Activated CD4-positive, alpha-beta T cell treated with anti-CD3 and anti-CD28 coated beads, Interleukin-10, Interleukin-2, amounts not matched to agents 100 ng/mL and 50 ng/mL, durations not matched to agents 16 hours and 8 hours (primary cell): ENCODE results near the gene ZSCAN4.

Source experiments
- DNase-seq: peaks from one replicate; pipeline ENCODE4 v3.0.0-alpha.2; 2020

ZSCAN4 gene

DNA sequence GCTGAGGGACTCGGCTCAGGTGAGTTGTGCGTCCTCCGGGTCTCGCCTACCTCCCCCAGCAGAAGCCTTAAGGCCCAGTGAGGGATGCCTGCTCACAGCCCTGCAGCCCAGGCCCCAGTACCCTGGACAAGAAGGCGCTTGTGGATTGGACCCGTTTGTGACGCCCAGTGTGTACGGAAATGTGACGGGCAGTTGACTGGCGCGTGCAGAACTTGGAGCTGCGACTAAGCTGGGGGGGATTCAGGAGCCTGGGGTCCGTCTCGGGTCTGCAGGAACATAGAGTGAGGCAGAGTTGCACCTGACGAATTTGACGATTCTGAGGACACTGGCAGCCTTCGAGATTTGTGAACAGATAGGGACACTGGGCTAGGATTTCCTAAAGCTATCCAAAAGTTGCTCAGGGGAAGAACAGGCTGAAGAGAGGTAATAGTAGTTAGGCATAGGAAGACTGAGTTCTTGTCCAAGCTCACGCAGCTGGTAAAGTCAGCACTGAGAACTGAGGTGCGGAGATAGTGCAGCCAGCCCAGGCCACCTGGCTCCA is 13.6 kb downstream of the ZSCAN4 start:
- DNase-seq, result no peak

DNA sequence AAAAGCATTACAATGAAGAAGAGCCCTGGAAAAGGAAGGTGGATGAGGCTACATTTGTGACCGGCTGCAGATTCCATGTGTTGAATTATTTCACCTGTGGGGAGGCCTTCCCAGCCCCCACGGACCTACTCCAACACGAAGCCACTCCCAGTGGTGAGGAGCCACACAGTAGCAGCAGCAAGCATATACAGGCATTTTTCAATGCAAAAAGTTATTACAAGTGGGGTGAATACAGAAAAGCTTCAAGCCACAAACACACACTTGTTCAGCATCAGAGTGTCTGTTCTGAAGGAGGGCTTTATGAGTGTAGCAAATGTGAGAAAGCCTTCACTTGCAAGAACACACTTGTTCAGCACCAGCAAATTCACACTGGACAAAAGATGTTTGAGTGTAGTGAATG is 18.0 kb downstream of the ZSCAN4 start:
- DNase-seq, result no peak

DNA sequence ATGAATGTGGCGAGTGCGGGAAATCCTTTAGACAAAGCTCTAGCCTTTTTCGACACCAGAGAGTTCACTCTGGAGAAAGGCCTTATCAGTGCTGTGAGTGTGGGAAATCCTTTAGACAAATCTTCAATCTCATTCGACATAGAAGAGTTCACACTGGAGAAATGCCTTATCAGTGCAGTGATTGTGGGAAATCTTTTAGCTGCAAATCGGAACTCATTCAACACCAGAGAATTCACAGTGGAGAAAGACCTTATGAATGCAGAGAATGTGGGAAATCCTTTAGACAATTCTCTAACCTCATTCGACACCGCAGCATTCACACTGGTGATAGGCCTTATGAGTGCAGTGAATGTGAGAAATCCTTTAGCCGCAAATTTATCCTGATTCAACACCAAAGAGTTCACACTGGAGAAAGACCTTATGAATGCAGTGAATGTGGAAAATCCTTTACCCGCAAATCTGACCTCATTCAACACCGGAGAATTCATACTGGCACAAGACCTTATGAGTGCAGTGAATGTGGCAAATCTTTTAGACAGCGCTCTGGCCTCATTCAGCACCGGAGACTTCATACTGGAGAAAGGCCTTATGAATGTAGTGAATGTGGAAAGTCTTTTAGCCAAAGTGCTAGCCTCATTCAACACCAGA is 18.8 kb downstream of the ZSCAN4 start:
- DNase-seq, result no peak

DNA sequence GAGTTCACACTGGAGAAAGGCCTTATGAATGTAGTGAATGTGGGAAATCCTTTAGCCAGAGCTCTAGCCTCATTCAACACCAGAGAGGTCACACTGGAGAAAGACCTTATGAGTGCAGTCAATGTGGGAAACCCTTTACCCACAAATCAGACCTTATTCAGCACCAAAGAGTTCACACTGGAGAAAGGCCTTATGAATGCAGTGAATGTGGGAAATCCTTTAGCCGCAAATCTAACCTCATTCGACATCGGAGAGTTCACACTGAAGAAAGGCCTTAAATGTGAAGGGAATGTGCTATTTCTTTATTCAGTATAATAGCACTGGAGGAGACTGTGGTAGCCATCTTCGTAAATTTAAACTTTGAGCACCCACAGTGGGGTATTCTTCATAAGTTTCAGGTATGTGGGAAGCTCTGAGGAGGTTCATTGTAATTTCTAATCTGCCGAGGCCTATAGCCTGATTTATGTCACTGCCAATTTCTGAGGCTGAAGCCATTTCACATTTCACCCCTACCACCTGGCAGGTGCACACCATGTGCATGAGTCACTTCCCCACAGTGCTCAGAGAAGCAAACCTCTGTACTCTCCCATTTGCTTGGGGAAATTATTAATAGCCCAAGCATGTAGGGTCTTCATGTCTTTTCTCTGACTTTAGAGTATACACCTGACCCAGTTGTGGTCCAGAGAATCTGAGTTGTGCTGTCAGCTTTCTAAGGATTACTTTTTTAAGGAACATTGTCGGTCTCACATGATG is 19.5 kb downstream of the ZSCAN4 start:
- DNase-seq, result no peak

DNA sequence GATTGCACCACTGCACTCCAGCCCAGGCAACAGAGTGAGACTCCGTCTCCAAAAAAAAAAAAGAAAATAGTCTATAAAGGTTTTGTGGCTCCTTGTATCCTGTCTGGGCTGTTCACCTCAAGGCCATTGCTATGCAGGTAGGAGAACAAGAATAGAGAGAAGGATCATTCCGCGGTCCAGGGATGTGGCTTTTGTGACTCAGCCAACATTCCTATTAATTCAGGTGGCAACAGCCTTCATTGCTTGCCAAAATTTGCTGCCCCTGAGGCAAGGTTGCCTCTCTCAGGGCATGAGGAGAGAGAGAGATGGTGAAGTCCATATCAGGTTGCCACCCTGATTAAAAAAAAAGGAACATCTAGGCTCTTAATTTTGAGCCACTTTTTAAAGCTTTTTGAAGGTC is 21.0 kb downstream of the ZSCAN4 start:
- DNase-seq, result no peak

DNA sequence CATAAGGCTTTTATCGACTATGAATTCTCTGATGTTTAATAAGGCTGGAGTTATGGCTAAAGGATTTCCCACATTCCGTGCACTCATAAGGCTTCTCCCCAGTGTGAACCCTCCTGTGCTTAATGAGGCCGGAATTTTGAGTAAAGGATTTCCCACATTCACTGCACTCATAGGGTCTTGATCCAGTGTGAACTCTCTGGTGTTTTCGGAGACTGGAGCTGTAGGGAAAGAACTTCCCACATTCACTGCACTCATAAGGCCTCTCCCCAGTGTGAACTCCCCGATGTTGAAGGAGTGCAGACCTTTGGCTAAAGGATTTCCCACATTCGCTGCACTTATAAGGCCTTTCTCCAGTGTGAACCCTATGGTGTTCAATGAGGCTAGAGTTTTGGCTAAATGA is 32.9 kb downstream of the ZSCAN4 start:
- no peak for DNase-seq

DNA sequence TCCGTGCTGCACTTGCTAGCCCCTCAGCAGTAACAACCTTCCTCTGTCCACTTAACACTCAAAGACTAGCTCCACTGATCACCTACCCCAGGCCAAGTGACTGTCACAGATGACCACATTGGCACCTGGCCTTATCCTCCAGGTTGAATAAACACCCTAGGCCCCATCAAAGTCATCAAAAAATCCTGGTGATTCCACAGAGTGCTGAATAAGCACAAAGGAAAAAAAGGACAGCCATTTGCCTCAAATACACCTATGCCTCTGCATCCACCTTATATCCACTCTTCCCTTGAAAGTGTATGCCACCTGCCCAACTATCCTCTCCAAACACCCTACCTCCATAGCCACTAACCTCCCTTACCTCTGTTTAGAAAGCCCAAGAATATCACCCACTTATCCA is 37.6 kb downstream of the ZSCAN4 start:
- DNase-seq, result no peak

DNA sequence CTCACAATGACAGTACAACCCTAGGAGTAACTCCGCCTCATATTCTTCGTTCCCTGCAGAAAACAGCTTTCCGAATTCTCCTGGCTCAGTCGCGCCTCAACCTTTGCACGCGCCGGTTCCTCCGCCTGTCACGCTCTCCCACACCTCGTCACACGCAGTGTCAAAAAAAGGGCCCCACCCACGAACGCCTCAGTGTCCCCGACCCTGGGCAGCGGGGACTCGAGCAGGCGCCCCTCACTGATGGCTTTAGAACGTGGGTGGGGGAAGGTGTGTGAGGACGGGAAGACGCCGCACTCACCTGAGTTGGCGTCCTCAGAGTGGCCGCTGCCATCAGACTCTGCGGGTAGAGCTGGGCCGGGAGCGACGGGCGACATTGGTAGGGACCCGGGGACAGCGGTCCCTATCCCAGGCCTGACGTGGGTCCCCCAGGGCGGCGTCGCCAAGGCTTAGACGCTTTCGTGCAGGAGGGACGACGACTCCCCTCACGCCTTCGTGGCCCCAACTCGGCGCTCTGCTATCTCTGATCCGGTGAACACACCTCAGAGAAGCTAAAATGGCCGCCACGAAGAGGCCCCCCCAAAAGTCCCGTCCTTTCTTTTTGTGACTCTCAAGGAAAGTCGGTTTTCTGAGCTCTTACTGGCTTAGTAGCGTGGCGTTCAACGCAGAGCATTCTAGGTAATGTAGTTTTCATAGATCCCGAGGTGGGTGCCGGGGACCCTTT is 40.1 kb downstream of the ZSCAN4 start, which contains the start of gene ZNF154:
Gene ZNF154 (minus strand): TSS at position 564 of the 721 bp plus-strand sequence. CDS start 233 bp downstream, at position 331.
- DNase-seq, result peak; percentile 25

DNA sequence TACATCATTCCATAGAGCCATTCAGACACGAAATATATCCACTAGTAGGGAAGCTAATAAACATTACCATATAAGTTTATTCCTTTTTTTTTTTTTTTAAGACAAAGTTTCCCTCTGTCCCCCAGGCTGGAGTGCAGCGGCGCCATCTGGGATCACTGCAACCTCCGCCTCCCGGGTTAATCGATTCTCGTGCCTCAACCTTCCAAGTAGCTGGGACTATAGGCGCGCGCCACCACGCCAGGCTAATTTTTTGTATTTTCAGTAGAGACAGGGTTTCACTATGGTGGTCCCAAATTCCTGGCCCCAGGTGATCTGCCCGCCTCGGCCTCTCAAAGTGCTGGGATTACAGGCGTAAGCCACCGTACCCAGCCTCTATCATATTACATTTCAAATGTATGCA is 40.9 kb downstream of the ZSCAN4 start:
- no peak for DNase-seq

DNA sequence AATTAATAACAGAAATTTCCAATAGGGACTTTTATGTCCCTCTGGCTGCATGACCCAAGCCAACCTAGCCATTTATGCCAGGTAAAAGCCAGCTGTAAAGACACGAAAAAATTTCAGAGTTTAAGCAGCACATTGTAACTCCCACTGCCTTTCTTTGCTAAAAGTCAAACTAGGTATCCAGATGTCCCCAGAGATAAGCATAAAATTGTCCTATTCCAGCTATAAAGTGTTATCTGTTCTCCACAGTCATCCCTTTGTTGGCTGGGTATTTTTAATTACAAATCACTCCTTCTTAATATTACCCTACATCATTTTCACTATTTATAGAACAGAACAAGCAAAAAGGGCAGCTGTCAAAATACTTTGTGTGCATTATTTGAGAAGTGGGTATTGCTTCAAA is 43.5 kb downstream of the ZSCAN4 start:
- DNase-seq, result no peak

DNA sequence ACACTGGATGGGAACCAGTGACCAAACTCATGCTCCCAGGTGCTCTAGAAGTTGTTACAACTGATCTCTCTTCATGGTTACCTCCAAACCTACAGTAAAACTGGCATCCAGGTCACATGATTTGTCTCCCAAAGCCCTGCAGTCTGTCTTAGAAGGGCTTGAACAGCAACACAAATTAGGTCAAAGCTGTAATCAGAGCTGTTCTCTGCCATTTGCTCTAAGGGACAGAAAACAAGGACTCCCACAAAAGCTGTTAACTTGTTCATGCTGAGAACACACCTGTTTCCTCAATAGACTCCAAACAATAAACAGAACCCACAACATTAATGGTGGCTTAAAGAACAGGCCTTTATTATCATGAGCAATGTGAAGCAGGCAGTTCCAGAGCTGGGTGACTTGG is 50.7 kb downstream of the ZSCAN4 start:
- no peak for DNase-seq

DNA sequence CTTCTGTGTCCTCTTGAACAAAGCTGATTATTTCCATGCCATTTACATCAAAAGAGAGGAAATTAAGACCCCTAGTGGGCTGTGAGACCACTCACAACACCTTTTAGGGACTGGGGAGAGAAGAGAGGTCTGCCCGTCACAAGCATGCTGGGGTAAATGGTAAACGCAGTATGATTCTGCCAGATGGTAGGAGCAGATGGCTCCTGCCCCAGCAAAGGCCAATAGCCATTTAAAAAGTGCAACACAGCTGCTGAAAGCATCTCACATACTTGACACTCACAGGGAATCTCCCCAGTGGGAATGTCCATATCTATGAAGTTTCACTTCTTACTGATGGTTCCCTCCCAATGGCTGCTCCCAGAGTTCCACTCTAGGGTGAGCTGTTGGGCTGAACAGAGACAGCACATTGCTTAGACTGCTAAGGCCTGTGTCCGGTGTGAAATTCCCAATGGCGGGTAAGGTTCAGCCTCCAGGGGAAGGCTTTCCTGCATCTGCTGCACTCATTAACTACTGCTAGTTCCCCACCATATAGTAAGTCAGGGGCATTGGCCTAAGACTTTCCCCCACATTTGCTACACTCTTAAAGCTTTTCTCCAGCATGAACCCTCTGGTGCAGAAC is 51.3 kb downstream of the ZSCAN4 start:
- DNase-seq, result no peak

DNA sequence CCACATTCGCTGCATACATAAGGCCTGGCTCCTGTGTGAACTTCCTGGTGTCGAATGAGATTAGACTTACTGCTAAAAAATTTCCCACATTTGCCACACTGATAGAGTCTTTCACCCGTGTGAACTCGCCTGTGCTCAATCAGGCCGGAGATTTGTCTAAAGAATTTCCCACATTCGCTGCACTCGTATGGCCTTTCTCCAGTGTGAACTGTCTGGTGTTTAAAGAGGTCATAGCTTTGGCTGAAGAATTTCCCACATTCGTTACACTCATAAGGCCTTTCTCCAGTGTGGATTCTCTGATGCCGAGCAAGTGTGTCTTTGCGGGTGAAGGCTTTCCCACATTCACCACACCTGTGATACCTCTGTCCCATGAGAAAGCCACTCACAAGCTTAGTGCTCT is 52.1 kb downstream of the ZSCAN4 start:
- DNase-seq, result no peak
